HG03442 (cell line): ENCODE measurements around the gene SECTM1.

Experiments
- ATAC-seq: cut with Tn5 transposase; IDR thresholded peaks from one replicate; pipeline ENCODE4 v1.9.1; 2021; ENCODE audit warnings: mild to moderate bottlenecking, moderate library complexity; ENCODE audit not compliant: unreplicated experiment

Gene SECTM1

DNA sequence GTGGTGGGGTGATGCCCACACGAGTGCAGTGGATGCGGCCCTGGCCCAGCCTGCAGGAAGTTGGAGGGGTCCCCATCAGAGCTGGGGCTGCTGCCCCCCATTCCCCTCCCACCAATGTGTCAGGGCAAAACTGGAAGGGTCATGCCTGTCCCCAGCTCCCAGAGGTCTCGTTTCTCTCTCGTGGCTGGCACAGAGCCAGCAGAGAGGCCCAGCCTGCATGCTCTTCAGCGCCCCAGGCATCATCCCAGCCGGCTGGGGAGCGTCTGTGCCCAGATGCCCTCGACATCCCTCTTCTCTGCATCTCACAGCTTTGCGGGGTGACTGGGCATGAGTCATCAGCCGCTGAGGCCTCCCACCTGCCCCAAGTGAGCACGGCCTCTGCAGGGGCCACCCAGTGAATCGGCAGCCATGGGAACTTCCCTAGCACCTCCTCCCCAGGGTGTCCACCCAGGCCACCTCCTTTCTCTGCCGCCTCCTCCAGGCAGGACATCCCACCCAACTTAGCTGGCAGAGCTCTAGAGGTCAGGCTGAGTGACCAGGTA is 50.3 kb downstream of the SECTM1 start:
- ATAC-seq: no peak

DNA sequence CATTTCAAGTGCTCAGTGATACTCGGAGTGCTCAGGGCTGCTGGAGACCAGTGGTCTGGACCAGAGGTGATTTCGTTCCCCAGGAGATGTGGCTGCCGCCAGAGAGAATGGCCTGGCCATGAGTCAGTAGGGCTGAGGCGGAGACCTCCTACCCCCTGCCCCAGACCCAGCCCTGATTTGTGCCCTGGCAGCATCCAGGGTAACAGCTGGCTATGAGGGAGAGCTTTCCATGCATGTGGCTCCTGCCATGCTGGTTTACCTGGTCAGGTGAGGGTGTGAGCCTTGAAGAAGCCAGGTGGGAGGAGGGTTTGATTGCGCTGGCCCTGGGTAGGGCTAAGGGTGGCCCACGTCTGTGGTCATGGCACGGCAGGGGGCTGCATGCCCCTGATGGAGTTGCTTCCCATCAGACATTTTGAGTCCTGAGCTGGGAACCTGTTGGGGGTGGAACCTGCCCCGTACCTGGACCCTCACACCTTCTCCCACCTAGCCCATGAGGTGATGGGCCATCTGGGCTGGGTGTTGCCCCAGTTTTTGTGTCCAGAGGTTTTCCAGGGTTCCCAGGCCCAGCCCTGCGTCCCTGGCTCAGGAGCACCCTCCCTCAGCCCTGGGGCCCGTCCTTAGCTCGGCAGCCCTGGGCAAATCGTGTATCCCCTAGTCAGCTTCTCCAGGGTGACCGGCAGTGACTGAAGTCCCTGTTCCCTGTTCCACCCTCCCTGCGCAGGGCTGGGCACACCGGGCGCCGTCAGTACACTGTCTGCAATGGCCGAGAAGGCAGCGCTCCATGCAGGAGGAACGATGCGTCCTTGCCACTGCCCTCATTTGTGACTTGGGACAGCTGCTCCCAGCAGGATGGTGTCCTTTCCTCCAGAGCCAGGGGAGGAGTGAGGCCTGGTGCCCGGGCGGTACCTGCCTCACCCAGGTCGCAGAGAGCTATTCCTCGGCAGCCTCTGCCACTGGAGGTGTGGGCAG is 51.0 kb downstream of the SECTM1 start:
- no peak for ATAC-seq

GRCh38 chr17:82281502-82282238 is 51.9 kb downstream of the SECTM1 start:
- no peak for ATAC-seq

GRCh38 chr17:82281076-82281475 is 52.5 kb downstream of the SECTM1 start:
- no peak for ATAC-seq

GRCh38 chr17:82280537-82280936 is 53.0 kb downstream of the SECTM1 start:
- no peak for ATAC-seq

- ATAC-seq: no peak
Observed at GRCh38 chr17:82278786-82279391, 54.7 kb downstream of the SECTM1 start.

DNA sequence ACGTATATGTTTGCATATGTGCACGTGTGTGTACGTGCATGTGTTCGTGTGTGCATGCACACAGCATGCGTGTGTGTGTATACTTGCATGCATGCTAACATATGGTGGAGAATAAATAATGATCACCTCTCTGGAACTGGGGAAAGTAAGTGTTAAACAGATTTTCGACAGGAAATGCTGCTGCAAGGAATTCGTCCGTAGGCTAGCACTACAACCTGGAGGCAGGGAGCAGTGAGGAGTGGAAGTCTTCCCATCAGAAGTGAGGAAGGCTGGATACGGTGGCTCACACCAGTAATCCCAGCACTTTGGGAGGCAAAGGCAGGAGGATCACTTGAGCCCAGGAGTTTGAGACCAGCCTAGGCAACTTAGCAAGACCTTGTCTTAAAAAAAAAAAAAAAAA is 55.3 kb downstream of the SECTM1 start:
- no peak for ATAC-seq

DNA sequence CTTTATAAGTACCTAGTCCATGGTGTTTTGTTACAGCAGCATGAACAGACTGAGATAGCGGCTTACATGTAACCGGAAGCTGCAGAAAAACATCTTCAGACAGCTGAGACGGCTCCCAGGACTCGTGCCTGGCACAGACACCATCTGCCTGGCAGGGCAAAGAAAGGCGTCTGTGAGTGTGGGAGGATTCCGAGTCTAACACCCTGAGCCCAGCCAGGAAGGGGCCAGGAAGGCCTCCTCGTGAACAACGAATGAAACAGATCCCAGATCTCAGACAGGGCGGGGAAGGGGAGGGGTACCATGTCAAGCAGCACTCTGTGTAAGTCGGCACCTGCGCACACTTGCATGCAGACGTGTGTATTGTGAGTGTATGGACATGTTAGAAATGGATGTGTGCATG is 55.7 kb downstream of the SECTM1 start:
- no peak for ATAC-seq

DNA sequence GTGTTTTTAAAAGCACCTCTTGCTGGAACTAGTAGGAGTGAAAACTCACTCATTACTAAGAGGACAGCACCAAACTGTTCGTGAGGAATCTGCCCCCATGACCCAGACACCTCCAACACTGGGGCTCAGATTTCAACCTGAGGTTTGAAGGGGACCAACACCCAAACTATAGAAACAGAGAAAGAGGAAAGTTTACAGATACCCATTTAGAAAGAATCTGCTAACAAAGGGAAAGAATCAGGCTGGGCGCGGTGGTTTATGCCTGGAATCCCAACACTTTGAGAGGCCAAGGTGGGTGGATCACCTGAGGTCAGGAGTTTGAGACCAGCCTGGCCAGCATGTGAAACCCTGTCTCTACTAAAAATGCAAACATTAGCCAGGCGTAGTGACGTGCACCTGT is 56.6 kb downstream of the SECTM1 start:
- ATAC-seq: no peak

DNA sequence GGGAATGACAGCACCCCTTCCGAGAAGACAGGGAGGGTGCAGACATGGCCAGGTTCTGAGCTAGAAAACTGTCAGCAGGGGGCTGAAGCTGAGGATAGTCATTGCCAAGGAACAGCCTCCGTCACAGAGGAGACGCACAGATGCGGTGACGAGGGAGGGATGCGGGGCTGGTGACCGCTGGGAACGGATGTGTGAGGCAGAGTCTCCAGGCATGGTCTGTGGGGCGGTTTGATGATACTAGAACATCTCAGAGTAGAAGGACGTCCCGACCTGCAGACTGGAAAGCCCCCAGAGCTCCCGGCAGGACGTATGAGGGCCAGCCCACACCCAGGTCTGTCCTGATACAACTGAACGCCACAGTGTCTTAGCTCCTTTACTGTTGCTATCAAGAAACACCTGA is 58.2 kb downstream of the SECTM1 start:
- no peak for ATAC-seq

DNA sequence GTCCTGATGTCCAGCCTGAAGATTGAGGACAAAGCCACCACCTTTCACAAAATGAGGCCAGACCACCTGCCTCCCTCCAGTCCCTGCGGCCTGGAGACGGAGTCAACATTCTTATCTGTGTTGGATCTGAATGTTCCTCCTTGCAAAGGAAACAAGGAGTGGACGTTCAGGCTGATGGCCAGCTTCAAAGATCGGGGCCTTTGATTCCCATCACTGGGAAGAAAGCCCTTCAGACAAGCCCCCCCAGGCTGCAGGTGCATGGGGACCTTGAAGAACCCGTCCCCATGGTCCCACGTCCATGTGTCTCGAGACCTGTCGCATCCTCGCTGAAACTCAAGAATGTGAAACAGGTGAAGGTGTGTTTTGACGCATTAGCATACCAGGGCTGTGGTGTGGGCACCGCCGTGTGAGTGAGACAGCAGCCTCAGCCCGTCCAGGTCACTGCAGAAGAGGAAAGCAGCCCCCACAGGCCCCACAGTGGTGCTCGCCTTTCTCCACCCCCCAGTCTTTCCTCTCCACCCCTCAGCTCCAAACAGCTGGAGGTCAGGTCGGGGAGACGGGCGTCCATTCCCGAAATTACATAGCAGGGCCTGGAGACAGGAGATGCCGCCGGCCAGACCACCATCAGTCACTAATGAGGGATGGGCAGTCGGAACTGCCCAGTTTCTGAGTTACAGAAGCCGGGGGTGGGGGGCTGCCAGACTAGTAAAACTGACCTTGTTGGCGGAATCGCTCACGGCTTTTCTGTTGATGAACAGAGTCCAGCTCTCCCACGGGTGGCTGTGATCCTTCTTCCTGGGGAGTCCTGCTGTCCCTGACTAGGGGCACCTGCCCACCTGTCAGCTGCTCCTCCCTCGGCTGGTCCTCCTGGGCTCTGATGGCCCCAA is 59.2 kb downstream of the SECTM1 start:
- ATAC-seq: no peak

DNA sequence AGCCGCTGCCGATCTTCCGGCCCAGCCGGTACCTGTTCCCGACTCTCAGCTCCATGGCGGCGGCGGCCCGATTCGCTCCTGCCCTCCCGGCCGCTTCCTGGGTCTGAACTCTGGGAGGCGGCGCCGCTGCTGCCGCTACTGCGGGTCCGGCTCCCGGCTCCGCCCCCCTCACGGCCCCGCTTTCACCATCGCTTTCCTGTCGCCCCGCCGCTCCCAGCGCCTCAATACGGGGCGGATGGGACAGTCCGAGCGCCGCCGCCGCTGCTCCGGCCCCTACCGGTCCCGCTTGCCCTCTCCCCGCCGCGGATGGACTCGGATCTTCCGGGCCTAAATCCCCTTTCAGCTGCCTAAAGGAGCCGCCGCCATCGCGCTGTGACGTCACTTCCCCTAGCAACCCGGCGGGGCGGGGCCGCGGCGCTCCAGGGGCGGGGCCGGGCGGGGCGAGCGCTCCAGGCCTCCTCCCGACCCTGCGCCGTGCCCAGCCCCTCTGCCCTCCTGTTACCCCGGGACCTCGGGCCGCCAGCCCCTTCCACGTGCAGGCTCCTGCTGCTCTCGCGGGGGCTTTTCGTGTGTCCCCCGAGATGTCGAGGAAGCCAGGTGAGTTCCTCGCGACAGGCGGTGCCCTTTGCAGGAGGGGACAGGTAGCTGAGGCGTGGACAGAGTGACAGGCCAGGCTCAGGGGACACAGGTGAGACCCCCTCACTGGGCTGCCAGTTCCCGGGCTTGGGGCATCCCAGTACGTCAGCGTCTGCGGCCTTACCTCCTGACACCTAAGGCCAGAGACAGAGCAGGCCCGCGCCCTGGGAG is 60.0 kb downstream of the SECTM1 start, which contains the start of gene CSNK1D:
CSNK1D (minus strand) TSS at position 374 of the 807 bp plus-strand sequence; CDS start at position 55, 319 bp downstream.
- peak; percentile 67 for ATAC-seq

- ATAC-seq: peak; percentile 17
Observed at GRCh38 chr17:82272495-82273326, 60.9 kb downstream of the SECTM1 start.

DNA sequence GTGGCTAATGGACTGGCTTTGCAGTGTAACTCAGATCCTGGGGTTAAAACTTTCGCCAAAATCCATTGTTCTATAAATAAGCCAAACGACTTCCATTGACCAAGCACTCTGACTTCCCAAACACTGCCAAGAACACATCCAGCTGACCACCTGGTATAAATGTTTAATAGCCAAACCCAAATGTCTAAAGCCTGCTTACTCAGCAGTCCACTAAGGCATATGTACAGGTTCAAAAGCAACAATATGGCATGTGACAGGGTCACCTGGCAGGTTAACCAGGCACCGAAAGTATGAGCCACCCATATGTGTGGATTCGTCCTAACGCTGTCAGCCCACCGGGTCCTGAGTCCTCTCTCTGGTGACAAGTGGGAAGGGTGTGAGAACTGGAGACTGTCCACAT is 62.2 kb downstream of the SECTM1 start:
- no peak for ATAC-seq
